Transverse colon (tissue), 4 donors: Measurements from ENCODE around the gene OSM. TPM values are rescaled to one million over a fixed set of nuclear protein-coding genes. Genes with fewer than 3 reads are reported as not detected.
"Not testable (repeated sequence)": the region's sequence is repeated elsewhere in the genome, so short reads cannot be mapped to it uniquely, and the experiment has no call there.

ENCODE experiments used
- DNase-seq: peaks from one replicate; pipeline ENCODE4 v3.0.0-alpha.2; 2019
- H3K27ac ChIP-seq, 4 donors: fragments of 200-600 bp; sonication (generic); 2 replicates each; pipeline ENCODE4 v1.5.1; 2016 to 2018; ENCODE audit warnings: inconsistent platforms in 4 of 4
- H3K27me3 ChIP-seq: fragments of 200-600 bp; sonication (generic); 2 replicates; pipeline ENCODE4 v1.5.1; 2017; ENCODE audit warnings: inconsistent platforms
- H3K36me3 ChIP-seq, 4 donors: fragments of 200-600 bp; sonication (generic); 2 replicates each; pipeline ENCODE4 v1.5.1; 2017 to 2019; ENCODE audit warnings: inconsistent platforms in 4 of 4
- H3K4me1 ChIP-seq, 4 donors: fragments of 200-600 bp; sonication (generic); 2 replicates each; pipeline ENCODE4 v1.5.1; 2017 to 2020; ENCODE audit warnings: inconsistent platforms in 4 of 4
- H3K4me3 ChIP-seq, 4 donors: fragments of 200-600 bp; sonication (generic); 1 replicate in 1 of 4; 2 replicates in 3 of 4; pipeline versions ENCODE4 v1.5.1 to v1.6.1; 2017 to 2019; ENCODE audit warnings: inconsistent platforms in 4 of 4
- H3K9me3 ChIP-seq, 2 donors: fragments of 200-600 bp; sonication (generic); 2 replicates each; pipeline ENCODE4 v1.5.1; 2017 to 2019; ENCODE audit warnings: inconsistent platforms in 2 of 2
- EP300 ChIP-seq: sonication (generic); formaldehyde crosslinking; IDR thresholded peaks from one replicate; pipeline ENCODE4 v1.6.1; 2017; ENCODE audit warnings: antibody characterized with exemption, low read depth
- POLR2A ChIP-seq: fragments of 450-650 bp; IDR thresholded peaks from one replicate; pipeline ENCODE4 v1.6.1; 2016; ENCODE audit warnings: antibody characterized with exemption, mild to moderate bottlenecking, moderate library complexity
- POLR2AphosphoS5 ChIP-seq, 3 donors: sonication (generic); formaldehyde crosslinking; IDR thresholded peaks; one replicate each; pipeline ENCODE4 v1.6.1; 2016; ENCODE audit warnings: antibody characterized with exemption in 3 of 3
- WGBS, 2 donors: methylation state at CpG; one replicate each; pipeline ENCODE4 v1.1.5; 2018; ENCODE audit warnings: low coverage in 1 of 2; 5-methylcytosine and 5-hydroxymethylcytosine counted together
- in situ Hi-C, 4 donors: fragments of 200-750 bp; cut with MboI; loops; one replicate each; pipeline versions ENCODE4 v1.15.0 to v1.15.1; 2017; ENCODE audit warnings: low sequenced_read_pairs in 3 of 4, low pct_ligation_motif_present in 1 of 4, low pct_unique_long_range_greater_than_20kb in 1 of 4
- intact Hi-C: fragments of 100-400 bp; cut with DNase I; formaldehyde crosslinking; loops from one replicate; pipeline ENCODE4 v1.15.1; 2023; ENCODE audit warnings: low total_unique reads
- total RNA-seq, 4 donors: library from RNA; depleted of rRNA; stranded (reverse); fragments of >200 nt; gene quantifications; one replicate each; pipeline ENCODE4 v1.1.0, GENCODE V29; 2016
- TF ChIP-seq, protein P1 (sequence below), 5 experiments: fragments of 200-600 bp in 3 of 5; fragments of 450-650 bp in 2 of 5; sonication (generic) in 3 of 5; IDR thresholded peaks; 1 replicate in 2 of 5; 2 replicates in 3 of 5; pipeline ENCODE4 v1.5.1; 2016 to 2017; ENCODE audit warnings: antibody characterized with exemption in 5 of 5, inconsistent platforms in 3 of 5, mild to moderate bottlenecking in 2 of 5, moderate library complexity in 1 of 5

OSM gene
- total RNA-seq, 4 donors from 2014 or later = not detected

DNA sequence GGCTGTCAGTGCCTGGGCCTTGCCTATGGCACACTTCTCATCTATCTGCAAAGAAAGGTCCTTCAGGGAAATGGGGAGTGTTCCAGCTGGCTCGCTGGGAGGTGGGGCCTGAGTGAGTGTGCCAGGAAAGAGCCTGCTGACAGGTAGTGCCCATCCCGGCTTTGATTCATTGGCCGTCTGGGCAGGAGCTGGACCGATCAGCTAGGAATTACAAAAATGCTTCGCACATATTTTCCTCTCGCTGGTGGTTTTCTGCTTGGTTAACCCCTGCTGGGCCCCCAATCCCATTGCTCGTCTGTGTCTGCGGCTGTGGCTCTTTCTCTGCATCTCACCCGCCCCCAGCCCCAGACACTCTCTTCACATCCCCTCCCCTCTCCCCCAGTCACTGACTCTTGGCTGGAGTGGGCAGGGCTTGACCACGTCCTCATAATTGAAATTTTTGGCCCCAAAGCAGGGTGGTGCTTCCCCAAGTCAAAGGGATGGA lies 30.9 kb downstream of the OSM start:
- H3K4me3 ChIP-seq = no peak overlapping the region
- H3K27me3 ChIP-seq = no peaks in the 10 kb centered on the region
- intact Hi-C loops (no loop called here), in situ Hi-C loops (no loop called here)
- WGBS, 2 donors = 53 to 95% methylated on average over 4 to 10 of the region's 10 CpGs
- H3K4me1 ChIP-seq = peaks cover 0 to 14% (median 0%) of the 10 kb centered on the region in 4 donors
- no peaks in the 10 kb centered on the region for H3K9me3 ChIP-seq
- no peak overlapping the region for H3K27ac ChIP-seq
- H3K36me3 ChIP-seq = no peaks in the 10 kb centered on the region
- no peak for TF ChIP-seq POLR2A
- no peak for TF ChIP-seq POLR2AphosphoS5 (IDR thresholded peaks at IDR 0.05)
- TF ChIP-seq EP300 = no peak
- TF ChIP-seq, protein P1, sequence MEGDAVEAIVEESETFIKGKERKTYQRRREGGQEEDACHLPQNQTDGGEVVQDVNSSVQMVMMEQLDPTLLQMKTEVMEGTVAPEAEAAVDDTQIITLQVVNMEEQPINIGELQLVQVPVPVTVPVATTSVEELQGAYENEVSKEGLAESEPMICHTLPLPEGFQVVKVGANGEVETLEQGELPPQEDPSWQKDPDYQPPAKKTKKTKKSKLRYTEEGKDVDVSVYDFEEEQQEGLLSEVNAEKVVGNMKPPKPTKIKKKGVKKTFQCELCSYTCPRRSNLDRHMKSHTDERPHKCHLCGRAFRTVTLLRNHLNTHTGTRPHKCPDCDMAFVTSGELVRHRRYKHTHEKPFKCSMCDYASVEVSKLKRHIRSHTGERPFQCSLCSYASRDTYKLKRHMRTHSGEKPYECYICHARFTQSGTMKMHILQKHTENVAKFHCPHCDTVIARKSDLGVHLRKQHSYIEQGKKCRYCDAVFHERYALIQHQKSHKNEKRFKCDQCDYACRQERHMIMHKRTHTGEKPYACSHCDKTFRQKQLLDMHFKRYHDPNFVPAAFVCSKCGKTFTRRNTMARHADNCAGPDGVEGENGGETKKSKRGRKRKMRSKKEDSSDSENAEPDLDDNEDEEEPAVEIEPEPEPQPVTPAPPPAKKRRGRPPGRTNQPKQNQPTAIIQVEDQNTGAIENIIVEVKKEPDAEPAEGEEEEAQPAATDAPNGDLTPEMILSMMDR (IDR thresholded peaks at IDR 0.05) = no peak
- DNase-seq = no peak

DNA sequence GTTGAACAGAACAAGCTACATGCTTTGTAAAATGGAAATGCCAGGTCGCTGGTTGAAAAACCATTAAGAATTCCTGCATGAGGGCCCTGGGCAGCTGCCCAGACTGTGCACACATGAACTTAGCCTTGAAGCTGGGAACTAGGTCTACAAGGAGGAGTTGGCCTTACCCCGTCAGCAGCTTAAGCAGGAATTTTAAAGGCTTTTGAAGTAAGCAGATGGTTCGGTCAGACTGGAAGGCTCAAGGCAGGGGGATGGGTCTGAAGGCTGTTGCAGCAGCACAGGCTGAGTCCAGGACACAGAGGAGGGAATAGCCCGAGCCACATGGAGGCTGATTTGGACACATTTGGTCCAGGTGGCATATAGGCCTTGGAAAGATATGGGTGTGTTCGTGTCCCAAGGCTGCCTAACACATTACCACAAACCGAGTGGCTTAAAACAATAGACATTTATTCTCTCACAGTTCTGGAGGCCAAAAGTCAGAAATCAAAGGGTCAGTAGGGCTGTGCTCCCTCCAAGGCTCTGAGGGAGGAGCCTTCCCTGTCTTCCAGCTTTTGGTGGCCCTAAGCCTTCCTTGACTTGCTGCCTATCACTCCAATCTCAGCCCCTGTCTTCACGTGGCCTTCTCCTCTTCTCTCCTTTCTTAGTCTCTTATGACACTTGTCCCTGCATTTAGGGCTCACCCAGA lies 31.7 kb downstream of the OSM start:
- Histone ChIP-seq H3K4me1 (peaks cover 0 to 14% (median 0%) of the 10 kb centered on the region in 4 donors), H3K36me3 (no peaks in the 10 kb centered on the region), H3K4me3 (no peak overlapping the region), H3K27ac (no peak overlapping the region), H3K9me3 (no peaks in the 10 kb centered on the region), H3K27me3 (no peaks in the 10 kb centered on the region)
- no peak for DNase-seq
- TF ChIP-seq, protein P1 (IDR thresholded peaks at IDR 0.05) = no peak
- TF ChIP-seq EP300 (no peak), POLR2A (no peak), POLR2AphosphoS5 (IDR thresholded peaks at IDR 0.05) (no peak)
- intact Hi-C loops = no loop called here
- WGBS, 2 donors = 44 to 63% methylated on average over 4 to 7 of the region's 7 CpGs
- in situ Hi-C loops = no loop called here

DNA sequence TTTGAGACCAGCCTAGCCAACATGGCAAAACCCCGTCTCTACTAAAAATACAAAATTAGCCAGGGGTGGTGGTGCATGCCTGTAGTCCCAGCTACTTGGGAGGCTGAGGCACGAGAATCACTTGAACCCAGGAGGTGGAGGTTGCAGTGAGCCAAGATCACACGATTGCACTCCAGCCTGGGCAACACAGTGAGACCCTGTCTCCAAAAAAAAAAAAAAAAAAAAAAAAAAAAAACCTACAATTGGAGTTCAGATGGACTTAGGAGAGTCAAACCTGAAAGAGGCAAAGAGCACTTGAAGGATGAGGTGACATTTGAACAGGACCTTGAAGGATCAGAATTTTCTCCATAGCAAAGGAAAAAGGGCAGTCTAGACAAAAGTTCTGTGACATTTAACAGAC lies 32.3 kb downstream of the OSM start:
- DNase-seq, in situ Hi-C loops, H3K27ac ChIP-seq, H3K4me3 ChIP-seq, H3K27me3 ChIP-seq, intact Hi-C loops, H3K36me3 ChIP-seq, H3K9me3 ChIP-seq: not testable (repeated sequence)
- peaks cover 0 to 14% (median 0%) of the 10 kb centered on the region in 4 donors for H3K4me1 ChIP-seq
- 90% methylated on average over 3 of the region's 3 CpGs; no CpG with 5 or more reads in 1 of the 2 donors for WGBS, 2 donors

DNA sequence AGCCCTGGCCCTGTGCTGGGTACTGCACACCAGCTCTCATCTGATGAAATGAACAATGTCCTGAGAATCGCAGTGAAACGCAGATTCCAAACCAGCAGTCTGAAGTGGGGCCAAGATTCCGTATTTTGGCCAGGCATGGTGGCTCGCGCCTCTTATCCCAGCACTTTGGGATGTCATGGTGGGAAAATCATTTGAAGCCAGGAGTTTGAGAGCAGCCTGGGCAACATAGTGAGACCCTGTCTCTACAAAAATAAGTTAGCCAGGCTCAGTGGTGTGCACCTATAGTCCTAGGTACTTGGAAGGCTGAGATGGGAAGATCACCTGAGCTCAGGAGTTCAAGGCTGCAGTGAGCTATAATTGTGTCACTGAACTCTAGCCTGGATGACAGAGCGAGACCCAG lies 33.1 kb downstream of the OSM start:
- WGBS, 2 donors = 60 to 91% methylated on average over 1 to 6 of the region's 6 CpGs
- no peak for DNase-seq
- intact Hi-C loops = no loop called here
- no peaks in the 10 kb centered on the region for H3K27me3 ChIP-seq
- H3K9me3 ChIP-seq = no peaks in the 10 kb centered on the region
- peaks cover 0 to 14% (median 0%) of the 10 kb centered on the region in 4 donors for H3K4me1 ChIP-seq
- no peak overlapping the region for H3K27ac ChIP-seq
- in situ Hi-C loops = no loop called here
- no peaks in the 10 kb centered on the region for H3K36me3 ChIP-seq
- TF ChIP-seq EP300 (no peak), POLR2AphosphoS5 (IDR thresholded peaks at IDR 0.05) (no peak), POLR2A (no peak)
- TF ChIP-seq, protein P1 (IDR thresholded peaks at IDR 0.05) = no peak
- no peak overlapping the region for H3K4me3 ChIP-seq
